Measurements from ENCODE around the gene QSOX2.

QSOX2 gene

DNA sequence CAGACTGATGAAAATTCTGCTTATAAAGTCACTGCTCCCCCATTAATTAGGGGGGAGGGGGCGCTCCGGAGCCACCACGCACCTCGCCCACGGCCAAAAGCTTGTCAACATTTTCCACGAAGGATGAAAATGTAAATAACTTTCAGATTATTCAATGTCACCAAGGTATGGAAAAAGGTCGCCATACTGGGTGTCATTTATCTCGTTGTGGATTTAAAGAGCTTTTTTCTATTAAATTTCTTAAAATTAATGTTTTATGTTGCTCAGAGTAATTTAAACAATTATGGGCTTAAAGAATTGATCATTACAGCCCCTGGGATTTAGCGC lies 53.7 kb downstream of the QSOX2 start:
- DNase-seq (ENCODE audit: low read depth in 1 of 2, low spot score in 1 of 2): no peak
- in situ Hi-C loops (cut with HindIII; ENCODE audit: low pct_unique_long_range_greater_than_20kb, low sequenced_read_pairs): no loop called here
- no peak for TF ChIP-seq JUND (IDR thresholded peaks at IDR 0.05; ENCODE audit: low read depth)

DNA sequence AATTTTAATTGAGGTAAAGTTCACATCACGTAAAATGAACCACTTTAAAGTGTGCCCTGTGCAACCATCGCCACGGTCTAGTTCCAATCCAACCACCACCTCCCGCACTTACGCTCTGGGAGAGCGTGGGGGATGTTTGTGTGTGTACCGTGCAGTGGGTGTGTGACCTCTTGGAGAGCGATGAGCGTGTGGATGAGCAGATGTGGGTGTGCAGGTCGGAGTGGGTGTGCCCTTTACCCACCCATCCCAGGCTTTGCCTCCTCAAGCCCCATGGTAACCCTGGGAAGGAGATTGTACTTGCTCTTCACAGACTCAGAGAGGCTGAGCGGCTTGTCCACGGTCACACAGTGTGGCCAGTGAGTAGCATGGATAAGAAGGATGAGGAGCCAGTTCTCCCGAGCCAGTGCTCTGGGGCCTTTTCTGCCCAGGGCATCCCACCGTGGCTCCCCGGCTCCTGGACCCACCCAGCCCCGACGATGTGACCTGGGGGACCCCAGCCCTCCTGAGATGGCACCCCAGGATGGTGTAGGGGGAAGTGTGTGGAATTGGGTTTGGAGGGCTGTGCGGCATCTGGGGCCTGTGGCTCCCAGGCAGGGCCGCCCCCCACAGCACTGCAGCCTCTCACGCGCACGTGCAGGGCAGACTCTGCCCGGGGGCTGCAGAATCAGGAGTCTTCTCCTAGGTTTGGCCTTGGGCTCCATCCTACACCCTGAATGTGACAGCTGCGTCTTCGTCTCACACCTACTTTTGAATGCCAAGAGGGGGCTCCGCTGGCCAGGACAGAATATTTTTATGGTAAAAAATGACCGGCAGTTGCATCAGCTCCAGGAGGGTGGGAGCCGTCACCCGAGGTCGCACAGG lies 54.3 kb downstream of the QSOX2 start:
- DNase-seq (ENCODE audit: low read depth in 1 of 2, low spot score in 1 of 2): no peak
- TF ChIP-seq JUND (IDR thresholded peaks at IDR 0.05; ENCODE audit: low read depth): no peak
- in situ Hi-C loops (cut with HindIII; ENCODE audit: low pct_unique_long_range_greater_than_20kb, low sequenced_read_pairs): no loop called here

DNA sequence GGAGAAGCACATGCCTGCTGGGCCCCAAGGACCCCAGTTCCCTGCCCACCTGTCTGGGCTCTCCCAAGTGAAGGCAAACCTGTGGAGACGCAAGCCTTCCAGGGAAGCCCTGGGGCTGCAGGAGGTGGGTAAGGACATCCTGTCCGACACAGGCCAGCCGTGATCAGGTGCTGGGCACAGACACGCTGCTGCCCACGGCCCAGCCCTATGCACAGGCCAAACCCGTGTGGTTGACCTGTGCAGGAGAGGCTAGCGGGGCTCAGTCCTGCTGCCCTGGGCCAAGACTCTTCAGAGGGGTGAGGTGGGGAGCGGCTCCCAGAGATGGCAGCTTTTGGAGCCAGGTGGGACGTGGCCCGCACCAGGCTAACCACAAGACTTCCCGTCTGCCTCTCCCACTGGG lies 55.0 kb downstream of the QSOX2 start:
- TF ChIP-seq JUND (IDR thresholded peaks at IDR 0.05; ENCODE audit: low read depth): no peak

DNA sequence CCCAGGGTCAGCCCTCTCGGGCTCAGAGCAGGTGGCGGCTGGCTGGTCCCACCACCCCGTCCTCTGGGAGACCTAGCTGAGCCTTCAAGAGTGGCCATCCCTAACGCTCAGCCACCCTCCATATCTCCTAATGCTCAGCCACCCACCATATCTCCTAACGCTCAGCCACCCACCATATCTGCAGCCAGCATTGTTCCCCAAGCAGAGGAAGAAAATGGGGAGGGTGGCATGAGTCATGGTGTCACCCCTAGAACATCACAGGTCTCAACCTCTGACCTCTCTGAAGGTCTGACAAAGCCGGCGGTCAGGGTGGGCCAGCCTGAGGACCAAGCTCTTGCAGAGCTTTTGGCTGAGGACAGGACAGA lies 55.4 kb downstream of the QSOX2 start:
- in situ Hi-C loops (cut with HindIII; ENCODE audit: low pct_unique_long_range_greater_than_20kb, low sequenced_read_pairs): no loop called here
- DNase-seq (ENCODE audit: low read depth in 1 of 2, low spot score in 1 of 2): no peak
- TF ChIP-seq JUND (IDR thresholded peaks at IDR 0.05; ENCODE audit: low read depth): no peak

More for the DNA sequence above, 55.0 kb downstream of the QSOX2 start:
- in situ Hi-C loops (cut with HindIII; ENCODE audit: low pct_unique_long_range_greater_than_20kb, low sequenced_read_pairs): no loop called here
- DNase-seq (ENCODE audit: low read depth in 1 of 2, low spot score in 1 of 2): no peak

DNA sequence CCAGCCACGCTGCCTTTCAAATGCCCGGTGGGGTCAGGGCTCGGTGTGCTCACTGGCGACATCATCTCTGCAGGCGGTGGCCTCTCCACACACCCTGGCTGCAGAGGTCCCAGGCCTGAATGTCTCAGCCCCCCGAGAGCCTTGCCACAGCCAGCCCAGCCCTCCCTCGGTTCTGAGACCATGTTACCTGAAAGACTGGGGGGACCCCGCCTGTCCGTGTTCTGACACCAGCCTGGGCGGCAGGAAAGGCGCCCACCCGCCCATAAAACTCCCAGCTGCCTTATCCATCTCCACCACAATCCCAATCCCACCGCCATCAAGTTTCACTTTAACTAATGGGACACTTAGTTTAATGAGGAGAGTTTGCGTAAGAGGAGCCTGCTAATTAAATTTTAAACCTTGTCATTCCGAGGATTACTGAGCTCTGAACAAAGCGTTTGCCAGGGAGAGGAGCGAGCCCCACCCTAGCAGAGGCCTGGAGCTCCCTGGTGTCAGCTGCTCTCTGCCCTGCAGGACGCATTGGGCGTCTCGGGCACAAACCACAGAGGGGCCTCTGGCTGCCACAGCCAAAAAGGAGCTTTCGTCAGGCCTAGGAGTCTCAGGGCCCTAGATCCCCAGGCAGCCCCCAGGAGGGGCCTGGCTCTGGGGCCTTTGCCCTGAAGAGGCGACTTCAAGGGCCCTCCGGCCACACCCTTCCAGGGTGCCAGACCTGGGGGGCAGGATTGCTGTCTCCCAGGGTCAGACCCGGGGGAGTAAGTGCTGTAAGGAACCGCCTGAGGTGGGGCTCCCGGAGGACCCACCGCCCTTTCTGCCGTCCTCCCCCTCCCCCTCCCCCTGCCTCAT lies 56.0 kb downstream of the QSOX2 start:
- in situ Hi-C loops (cut with HindIII; ENCODE audit: low pct_unique_long_range_greater_than_20kb, low sequenced_read_pairs): no loop called here
- no peak for TF ChIP-seq JUND (IDR thresholded peaks at IDR 0.05; ENCODE audit: low read depth)
- no peak for DNase-seq (ENCODE audit: low read depth in 1 of 2, low spot score in 1 of 2)

DNA sequence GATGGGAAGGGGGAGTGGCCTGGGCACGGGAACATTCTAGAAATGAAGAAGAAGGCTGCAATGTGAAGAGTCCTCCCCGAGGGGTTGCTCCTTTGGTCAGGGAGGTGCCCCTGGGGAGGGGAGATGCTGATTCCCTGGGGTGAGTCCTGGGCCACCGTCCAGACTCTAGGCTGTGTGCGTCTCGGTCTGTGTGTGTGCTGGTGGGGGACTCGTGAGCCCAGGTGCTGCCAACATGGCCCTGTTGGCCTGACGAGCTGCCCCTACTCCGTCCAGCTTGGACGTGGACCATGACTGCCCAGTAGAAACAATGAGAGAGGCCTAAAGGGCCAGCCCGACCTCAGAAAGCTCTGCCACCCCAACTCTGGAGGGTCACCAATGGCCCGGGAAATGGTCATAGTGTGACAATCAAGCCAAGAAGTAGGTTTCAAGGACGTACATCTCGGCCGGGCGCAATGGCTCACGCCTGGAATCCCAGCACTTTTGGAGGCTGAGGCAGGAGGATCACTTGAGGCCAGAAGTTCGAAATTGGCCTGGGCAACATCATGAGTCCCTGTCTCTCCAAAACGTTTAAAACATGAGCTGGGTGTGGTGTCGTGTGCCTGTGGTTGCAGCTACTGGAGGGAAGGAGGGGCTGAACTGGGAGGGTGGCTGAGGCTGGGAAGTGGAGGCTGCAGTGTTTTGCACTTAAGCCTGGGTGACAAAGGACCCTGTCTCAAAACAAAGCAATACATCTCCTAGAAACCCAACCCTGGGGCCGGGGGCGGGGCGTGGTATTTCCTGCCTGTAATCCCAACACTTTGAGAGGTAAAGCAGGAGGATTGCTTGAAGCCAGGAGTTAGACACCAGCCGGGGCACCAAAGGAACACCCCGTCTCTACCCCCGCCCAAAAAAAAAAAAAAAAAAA lies 57.7 kb downstream of the QSOX2 start:
- TF ChIP-seq JUND (IDR thresholded peaks at IDR 0.05; ENCODE audit: low read depth): no peak
- in situ Hi-C loops (cut with HindIII; ENCODE audit: low pct_unique_long_range_greater_than_20kb, low sequenced_read_pairs): no loop called here
- DNase-seq (ENCODE audit: low read depth in 1 of 2, low spot score in 1 of 2): no peak

DNA sequence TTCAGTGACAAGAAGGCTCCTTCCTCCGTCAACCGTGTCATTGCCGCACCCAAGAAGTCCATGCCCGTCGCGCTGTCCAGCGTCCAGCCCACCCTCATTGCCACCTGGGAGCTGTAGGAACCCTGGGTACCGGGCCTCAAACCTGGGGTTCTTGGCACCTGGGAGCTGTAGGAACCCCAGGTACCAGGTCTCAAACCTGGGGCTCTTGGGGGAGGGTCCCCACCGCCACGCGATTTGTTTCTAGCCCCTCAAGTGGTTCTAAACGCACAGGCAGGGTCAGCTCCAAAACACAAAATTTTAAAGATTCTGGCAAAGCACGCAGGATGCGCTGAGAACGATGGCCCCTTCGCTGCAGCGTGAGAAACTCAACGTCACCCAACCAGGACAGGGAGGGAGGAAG lies 58.4 kb downstream of the QSOX2 start:
- no peak for DNase-seq (ENCODE audit: low read depth in 1 of 2, low spot score in 1 of 2)
- in situ Hi-C loops (cut with HindIII; ENCODE audit: low pct_unique_long_range_greater_than_20kb, low sequenced_read_pairs): no loop called here
- TF ChIP-seq JUND (IDR thresholded peaks at IDR 0.05; ENCODE audit: low read depth): no peak

DNA sequence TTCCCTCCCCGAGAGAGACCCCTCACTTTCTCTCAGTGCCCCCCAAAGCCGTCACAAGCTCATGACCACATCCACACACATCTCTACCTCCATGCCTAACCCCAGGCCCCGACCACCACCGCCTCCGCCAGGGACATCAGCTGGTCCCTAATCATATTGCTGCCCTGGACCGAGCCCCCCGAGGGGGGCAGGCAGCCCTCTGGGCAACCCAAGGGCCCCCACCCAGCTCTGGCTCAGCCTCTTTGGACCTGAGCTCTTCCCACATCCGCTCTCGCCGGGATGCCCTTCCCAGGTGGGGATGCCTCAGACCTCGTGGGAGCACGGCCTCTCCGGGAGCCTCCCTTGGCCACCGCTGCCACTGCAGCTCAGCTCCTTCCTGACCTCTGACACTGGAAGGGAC lies 59.2 kb downstream of the QSOX2 start:
- no peak for DNase-seq (ENCODE audit: low read depth in 1 of 2, low spot score in 1 of 2)
- in situ Hi-C loops (cut with HindIII; ENCODE audit: low pct_unique_long_range_greater_than_20kb, low sequenced_read_pairs): no loop called here
- no peak for TF ChIP-seq JUND (IDR thresholded peaks at IDR 0.05; ENCODE audit: low read depth)

DNA sequence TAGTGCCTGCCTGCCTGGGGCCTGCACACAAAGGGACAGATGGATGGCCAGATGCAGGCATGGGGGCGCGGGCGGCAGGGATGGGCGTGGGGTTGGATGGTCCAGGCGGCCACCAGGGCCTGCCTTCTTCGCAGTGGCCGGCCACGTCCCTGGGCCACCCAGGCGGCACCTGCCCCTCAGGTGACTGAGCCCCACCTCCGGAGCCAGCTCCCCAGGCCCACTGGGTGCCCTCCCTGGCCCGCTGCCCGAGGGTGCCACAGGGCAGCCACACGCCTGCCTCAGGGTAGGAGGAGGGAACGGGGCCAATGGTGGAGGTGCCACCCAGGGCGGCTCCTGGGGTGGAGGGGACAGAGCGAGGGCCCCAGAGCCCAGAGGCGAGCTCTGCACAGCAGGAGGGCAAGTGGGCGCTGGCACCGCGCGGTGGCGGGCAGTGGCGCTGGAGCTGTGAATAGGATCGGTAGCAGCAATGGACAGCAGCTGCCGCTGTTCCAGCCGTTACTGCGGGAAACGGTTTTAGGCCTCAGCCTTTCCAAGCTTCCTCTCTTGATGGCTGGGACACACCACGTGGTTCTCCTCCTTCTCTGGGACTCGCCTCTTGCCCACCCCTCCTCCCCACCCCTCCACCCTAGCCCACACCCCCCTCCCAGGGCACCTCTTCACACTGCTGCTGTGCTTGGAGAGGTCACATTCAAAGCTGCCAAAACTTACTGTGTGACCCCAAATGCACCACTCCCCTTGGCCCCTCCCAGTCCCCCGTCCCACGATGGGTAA lies 59.8 kb downstream of the QSOX2 start:
- no peak for DNase-seq (ENCODE audit: low read depth in 1 of 2, low spot score in 1 of 2)
- in situ Hi-C loops (cut with HindIII; ENCODE audit: low pct_unique_long_range_greater_than_20kb, low sequenced_read_pairs): no loop called here
- no peak for TF ChIP-seq JUND (IDR thresholded peaks at IDR 0.05; ENCODE audit: low read depth)

DNA sequence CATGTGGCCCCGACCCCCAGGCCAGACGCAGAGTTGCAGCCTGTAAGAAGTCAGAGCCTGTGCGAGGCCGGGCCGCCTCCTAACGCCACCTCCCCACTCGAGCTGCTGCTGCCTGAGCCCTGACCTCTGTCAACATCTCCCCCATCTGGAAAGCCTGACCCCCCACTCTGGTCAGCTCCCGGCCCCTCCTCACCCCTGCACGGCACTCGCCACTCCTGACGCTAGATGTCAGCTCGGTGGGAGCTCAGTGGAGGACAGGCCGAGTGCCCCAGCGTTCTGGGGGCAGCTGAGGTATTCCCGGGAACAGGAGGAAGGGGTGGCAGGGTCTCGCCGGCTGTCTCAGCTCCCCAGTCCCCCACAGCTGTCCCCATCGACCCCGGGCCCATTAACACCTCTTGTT lies 60.5 kb downstream of the QSOX2 start:
- no peak for DNase-seq (ENCODE audit: low read depth in 1 of 2, low spot score in 1 of 2)
- no peak for TF ChIP-seq JUND (IDR thresholded peaks at IDR 0.05; ENCODE audit: low read depth)
- in situ Hi-C loops (cut with HindIII; ENCODE audit: low pct_unique_long_range_greater_than_20kb, low sequenced_read_pairs): no loop called here

DNA sequence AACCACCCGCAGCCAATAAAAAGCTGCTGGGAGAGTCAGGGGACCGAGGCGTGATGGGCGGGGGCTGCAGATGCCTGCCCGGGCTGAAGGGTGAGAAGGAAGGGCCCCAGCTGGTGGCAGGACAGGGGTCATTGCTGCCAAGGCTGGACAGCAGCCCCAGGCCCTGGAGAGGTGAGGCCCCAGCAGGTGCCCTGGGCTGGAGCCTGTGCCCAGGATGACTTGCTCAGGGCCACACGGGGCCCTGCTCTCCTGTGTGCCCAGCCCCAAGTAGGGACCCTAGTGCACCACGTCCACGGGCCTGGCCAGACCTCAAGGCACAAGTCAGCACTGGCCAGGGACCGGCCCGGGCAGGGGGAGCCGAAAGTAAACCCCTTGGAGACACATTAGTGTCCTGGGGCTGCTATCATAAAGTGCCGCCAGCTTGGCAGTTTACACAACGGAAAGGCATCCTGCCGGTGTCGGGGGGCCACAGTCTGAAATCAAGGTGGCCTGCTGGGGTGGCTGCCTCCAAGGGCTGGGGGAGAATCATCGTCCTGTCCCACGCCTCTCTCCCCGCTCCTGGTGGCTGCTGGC lies 62.7 kb downstream of the QSOX2 start:
- TF ChIP-seq JUND (IDR thresholded peaks at IDR 0.05; ENCODE audit: low read depth): no peak
- in situ Hi-C loops (cut with HindIII; ENCODE audit: low pct_unique_long_range_greater_than_20kb, low sequenced_read_pairs): no loop called here
- DNase-seq (ENCODE audit: low read depth in 1 of 2, low spot score in 1 of 2): peak in 1 of 2 experiments; percentile 5

DNA sequence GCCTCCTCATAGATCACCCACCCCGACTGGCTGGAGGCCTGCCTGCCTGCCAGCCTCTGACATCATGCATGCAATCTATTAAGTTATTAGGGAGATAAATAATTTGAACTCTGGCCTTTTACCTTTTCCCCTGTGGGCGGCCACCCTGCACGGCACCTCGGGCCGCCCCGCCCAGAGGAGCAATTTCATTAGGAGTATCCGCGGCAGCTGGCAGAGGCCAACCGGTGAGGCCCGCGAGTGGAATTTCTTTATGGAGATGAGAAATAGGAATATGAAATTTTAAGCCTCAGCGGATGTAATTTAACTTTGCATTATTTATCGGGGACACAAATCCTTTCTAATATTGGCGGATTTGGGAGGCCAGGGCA lies 63.2 kb downstream of the QSOX2 start:
- in situ Hi-C loops (cut with HindIII; ENCODE audit: low pct_unique_long_range_greater_than_20kb, low sequenced_read_pairs): no loop called here
- no peak for TF ChIP-seq JUND (IDR thresholded peaks at IDR 0.05; ENCODE audit: low read depth)
- DNase-seq (ENCODE audit: low read depth in 1 of 2, low spot score in 1 of 2): no peak

Measured in T47D (cell line).